ENCODE data around the gene CACNA1C.
A peak's percentile ranks its signal among the peaks of the same experiment; 100 is the strongest.

CACNA1C gene

DNA sequence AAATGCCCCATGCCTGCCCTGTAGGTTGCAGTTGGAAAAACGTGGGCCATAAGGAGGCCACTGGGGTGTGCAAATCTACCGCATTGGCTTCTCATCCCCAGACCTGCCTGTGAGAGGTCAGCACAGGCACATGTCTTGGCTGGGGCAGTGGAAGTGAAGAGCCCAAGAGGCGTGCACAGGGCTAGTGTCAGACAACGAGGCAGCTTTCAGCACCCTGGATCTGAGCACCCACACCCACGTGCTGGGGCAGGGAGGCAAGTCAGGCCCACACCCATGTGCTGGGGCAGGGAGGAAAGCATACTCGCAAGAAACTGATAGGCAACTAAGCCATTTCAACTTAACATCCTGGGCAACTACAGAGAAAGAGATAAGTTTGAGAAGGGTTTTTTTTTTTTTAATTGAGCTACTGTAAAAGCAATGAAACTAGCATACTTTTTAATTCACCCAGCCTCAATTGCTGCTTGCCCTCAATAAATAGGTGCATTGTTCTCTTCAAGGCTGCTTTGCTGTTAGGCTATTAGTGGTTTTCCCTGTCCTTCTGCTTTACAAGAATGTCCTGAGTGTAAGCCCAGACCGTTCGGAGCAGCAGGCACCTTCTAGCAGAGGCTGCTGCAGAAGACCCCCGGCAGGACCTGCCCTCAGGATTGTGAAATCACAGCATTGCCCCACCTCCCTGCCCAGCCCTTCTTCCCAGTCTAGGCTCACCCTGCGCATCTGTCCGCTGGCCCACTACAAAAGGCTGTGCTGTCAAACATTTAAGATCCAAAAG is 386.7 kb downstream of the CACNA1C start:
- DNase-seq, result no peak

DNA sequence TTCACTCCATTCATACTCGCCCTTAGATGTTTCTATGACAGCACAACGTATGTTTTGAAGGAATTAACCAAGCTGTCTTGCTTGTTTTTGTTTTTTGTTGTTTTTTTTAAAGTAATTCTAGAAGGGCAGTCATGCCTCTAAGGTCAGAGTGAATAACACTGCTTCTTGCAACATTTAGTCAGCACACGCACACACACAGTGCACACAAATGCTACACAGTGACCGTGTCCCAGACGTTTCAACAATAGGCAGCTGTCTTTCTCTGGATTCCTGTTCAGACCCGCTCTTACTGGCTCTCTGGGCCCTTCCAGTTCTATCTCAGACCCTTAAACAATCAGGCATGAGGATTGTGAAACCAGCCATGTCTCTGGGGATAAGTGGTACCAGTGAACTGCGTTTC is 391.0 kb downstream of the CACNA1C start:
- DNase-seq, result no peak

DNA sequence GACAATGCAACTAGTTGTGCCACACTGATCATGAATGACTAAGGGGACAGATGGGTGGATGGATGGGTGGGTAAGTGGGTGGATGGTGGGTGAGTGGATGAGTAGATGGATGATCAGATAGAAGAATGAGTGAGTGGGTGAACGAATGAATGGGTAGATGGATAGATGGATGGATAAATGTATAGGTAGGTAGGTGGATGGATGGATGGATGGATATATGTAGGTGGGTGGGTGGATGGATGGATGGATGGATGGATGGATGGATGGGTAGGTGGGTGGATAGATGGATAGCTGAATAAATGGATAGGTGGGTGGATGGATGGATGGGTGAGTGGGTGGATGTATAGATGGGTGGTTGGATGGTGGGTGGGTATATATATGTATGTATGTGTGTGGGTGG is 393.2 kb downstream of the CACNA1C start:
- DNase-seq, result no peak

DNA sequence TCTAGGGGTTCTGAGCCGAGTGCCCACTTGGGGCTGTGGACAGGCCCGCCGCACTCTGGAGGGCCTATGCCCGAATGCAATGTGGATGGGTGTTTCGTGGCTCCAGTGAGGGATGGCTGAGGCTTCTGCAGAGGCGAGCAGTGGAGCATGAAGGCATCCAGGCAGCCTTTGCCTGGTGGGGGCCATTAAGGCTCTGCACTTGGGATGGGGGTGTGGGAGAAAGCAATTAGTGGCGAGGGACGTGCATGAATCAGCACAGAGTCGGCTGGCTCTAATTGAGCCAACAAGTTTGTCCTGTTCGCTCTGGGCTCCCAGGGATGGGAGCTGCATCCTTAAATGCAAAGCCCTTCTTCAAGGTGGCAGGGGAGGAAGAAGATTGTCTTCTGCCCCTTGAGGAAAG is 395.1 kb downstream of the CACNA1C start:
- no peak for DNase-seq

DNA sequence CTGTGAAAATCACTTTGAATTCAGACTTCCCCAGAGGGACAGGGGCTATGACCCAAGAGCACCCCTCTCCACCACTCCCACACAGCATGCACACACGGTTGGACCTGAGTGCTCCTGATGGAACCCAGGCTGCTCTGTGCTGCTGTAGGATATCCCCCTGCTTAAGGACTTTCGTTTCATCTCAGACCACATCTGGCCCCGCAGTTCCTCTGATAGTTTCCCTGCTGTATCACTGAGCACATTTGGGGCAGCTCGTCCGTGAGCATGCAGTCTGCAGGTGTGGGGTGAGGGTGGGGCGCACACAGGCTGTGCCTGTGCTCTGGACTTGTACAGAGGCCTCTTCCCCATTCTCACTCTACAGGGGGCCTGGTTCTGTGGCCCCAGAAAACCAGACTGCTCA is 396.8 kb downstream of the CACNA1C start:
- no peak for DNase-seq

DNA sequence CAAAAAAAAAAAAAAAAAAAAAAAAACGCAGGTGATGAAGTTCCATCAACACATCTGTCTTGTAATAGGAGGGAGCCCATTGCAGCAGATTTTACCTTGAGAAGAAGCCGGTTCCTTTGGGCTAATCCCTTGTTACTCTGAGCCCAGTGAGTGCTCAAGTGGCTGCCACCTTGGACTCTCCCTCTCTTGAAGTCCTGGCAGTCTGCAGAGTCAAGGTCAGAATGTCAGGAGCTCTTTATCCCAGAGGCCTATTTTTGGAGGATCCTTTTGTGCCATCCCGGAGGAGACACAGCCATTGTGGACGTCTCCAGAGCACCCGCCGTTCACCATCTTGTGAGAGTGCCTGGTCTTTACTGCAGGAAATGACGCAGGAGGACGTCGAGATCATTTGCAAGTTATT is 397.8 kb downstream of the CACNA1C start:
- no peak for DNase-seq

DNA sequence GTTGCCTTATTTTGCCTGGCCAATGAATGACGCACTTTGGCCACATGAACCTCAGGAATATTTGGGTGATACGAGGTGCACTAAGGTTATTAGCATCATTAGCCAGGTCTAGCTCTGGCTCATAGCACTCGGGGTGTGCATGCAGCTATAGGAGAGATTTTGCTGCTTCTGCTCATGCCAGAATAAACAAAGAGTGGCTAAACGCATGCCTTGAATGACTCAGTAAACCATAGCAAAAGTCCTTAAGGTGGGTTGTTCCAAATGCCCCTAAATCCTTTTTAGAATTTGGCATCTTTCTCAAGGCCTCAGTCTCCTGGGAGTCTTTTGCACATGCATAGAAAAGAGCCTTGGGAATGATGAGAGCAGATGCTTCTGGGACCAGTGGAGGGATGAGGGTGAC is 398.2 kb downstream of the CACNA1C start:
- DNase-seq, result no peak

DNA sequence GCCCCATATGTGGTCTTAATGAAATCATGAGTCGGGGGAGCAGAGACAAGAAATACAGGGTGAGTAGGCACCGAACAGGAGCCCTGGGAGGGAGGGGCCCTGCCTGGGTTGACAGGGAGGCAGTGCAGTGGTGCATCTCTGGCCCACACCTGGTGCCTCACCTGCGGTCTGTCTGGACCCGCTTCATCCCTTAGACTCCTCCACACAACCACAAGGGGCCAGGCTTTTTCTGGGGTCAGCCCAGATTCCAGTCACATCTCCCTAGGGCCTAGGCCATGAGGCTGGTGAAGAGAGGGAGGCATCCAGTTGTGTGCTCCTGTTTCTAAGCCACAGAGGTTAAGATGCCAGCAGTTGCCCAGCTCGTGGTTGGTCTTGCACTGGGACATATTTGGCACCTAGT is 398.7 kb downstream of the CACNA1C start:
- no peak for DNase-seq

DNA sequence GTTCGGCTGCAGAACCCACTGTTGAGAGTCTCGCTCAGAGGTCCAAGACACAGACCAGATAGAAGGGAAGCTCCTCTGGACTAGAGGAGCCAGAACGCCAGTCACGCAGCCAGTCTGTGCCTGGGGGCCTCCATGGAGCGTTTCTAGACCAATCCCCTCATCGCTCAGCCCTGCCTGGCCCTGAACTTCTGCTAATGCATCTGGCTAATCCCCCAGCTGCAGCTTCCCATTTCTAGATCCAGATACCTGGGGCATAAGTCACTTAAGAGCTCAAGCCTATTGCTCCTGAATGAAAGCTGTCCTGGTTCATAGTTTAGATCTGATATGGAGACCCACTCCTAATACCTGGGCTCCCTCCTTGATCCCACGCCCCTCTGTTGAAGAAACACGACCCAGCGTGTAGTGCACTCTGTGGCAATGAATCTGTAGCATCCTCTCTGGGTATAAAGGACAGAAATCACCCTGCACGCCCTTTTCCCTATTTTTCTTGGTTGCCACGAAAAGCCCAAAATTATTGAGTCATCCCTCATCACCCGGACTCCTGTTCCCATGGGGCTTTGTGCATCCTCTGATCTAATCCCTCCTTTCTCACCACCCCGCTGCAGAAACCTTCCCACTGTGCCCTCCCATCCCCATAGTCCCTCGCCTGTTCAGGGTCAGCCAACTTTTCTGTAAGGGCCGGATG is 400.4 kb downstream of the CACNA1C start:
- DNase-seq, result no peak

DNA sequence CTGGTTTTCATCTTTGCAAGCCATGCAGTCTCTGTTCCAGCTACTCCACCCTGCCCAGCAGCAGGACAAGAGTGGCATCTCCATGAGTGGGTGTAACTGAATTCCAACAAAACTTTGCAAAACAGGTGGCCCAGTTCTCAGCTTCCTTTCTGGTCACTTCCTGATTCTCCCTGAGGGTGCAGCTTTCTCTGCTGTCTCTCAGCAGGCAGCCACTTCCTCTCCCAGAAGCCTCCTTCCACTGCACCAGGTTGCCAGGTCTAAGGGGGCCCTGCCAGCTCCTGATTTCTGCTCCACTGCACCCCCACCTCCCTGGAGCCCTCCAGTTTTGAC is 400.9 kb downstream of the CACNA1C start:
- no peak for DNase-seq

DNA sequence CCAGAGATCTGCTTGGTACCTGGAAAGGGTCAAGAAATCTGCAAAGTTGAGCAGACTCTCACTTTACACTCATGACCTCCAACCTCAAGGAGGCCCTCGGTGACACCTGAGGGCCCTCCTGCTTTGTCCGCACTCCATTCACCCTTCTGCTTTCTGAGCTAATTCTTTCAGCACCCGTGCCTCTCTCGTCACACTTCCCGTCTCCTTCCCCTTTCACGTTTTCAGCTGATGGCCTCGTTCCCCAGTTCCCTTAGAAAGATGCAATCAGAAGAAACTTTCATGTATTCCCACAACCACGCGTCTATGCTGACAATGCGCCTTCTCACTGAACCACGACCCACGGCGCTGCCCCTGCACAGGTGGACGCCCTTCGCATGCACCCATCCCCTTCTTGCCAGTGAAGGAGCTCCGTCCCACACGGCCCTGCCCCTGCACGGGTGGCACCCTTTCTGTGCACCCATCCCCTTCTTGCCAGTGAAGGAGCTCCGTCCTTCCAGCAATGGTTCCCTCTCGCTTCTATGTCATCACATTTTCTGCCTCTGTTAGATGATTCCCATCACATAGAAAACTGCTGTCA is 401.9 kb downstream of the CACNA1C start:
- no peak for DNase-seq

DNA sequence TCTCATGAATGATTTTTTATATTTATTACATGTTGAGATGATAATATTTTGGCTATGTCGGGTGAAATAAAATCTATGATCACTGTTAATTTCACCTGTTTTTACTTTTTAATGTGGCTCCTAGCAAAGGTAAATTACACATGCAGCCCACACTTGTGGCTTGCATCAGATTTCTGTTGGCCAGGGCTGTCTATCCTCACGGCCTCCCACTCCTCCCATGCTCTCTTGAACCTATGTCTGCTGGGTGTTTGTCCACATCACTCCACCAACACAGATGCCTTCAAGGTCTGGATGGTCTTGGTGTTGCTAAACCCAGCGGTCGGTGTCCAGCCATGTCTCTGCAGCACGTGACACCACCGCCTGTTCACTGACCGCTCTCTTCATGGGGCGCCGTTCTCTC is 402.6 kb downstream of the CACNA1C start:
- DNase-seq, result no peak

DNA sequence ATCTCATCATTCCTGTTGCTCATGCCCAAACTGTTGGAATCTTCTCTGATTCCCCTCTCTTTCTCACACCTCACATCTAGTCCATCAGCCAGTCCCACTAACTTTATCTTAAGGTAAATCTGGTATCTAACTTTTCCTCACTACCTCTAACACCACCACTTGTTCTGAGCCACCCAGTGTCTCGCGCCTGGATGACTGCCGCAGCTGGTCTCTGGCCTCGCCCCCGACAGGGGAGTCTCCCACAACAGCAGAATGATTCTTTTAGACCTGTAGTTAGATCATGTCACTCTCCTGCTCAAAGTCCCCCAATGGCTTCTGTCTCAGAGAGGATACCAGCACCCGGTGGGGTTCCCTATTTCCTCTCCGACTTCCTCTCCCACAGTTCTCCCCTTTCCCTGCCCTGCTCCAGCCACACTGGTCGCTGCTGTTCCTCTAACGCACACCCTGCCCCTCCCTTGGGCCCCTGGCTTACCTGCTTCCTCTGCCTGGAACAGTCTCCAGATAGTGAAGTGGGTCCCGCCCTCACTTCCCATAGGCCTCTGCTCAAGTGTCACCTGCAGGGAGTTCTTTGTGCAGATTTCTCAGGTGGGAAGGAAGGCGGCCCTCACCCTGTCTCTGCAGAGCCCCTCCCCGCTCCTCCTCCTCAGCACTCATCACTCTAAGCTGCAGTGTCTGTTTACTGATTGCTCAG is 403.5 kb downstream of the CACNA1C start:
- DNase-seq, result no peak

DNA sequence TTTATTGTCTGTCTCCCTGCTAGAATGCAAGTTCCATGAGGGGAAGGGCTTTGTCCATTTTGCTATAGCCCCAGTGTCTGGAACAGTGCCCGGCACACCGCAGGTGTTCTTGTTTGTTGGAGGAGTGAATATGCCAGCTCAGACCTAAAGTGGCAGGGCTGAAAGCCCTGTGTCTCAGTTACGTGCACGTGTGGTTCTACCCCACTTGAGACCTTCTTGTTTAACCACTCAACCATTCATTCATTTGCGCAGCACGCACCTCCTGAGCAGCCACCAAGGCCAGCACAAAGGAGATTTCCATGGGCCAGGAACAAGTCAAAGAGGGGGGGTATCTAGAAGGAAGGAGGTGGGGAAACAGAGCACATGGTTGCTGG is 404.0 kb downstream of the CACNA1C start:
- peak; percentile 13 for DNase-seq

DNA sequence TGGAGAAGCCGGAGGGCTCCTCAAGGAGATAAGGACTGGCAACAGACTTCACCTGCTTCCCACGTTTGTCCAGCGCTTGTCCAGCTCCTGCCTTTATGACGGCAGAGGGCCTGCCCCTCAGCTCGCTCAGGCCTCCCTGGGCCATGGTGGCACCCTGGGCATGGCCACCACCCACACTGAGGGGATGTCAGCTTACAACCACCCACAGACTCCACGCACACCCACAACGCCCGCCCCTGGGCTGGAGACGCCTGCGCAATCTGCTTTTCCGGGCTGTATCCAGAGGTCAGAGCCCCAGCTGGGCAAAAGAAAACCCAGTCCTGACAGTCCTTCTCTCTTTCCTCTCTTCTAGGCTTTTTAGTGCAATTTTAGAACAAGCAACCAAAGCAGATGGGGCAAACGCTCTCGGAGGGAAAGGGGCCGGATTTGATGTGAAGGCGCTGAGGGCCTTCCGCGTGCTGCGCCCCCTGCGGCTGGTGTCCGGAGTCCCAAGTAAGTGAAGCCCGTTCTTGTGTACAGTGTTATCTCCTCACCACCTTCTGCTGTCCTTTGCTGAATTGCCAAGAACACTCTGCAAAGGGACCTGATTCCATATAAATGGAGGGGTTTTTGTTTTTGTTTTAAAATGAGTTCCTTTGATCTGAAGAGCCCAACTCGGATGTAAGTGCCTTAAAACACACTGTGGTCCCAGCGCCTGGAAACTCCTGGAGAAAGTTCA is 404.6 kb downstream of the CACNA1C start:
- DNase-seq, result peak; percentile 54

DNA sequence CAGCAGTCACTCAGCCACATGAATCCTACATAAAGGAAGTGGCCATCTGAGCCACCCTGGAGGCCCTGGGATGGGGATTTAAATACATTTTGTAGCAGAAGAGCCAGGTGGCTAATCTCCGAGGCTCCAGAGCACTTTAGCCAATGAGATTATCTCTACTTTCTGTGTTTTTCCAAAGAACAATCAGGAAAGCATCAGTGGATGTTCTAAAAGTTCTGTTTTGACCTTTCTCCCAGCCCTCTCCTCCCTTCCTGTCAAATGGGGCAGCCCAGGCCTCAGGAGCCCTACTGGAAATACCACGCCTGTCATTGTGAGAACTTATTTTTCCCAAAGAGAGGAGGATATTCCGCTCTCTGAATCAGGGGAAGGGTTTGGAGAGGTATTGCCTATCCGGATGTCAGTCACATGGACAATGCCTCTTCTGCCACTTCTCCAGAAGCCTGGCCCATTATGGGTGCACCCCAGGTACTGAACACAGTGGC is 405.2 kb downstream of the CACNA1C start:
- peak; percentile 54 for DNase-seq

DNA sequence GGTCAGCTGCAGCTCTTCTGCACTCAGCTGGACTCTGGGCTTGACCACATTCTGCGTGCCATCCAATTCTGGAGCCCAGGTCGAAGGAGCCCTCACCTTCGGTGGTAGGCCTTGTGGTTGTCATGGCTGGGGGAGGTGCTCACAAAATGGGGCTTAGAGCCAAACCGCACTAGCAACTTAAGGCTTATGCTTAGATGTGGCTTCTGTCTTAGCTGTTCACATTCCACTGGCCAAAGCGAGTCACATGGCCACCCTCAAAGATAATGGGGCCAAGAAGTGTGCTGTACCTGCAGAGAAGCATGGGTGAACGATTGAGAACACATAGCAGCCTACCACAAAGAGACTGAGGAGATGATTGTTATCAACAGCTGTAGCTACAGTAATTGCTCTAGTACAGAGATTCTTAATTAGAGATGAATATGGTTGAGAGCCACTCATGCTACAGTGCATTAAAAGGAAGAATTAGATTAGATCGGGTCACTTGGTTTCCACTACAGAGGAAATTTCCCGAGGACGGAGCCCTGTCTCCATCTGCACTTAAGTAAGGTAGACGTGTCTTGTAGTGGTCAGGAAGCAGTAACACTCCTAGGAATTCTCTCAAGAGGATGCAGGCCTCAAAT is 407.4 kb downstream of the CACNA1C start:
- peak; percentile 11 for DNase-seq

DNA sequence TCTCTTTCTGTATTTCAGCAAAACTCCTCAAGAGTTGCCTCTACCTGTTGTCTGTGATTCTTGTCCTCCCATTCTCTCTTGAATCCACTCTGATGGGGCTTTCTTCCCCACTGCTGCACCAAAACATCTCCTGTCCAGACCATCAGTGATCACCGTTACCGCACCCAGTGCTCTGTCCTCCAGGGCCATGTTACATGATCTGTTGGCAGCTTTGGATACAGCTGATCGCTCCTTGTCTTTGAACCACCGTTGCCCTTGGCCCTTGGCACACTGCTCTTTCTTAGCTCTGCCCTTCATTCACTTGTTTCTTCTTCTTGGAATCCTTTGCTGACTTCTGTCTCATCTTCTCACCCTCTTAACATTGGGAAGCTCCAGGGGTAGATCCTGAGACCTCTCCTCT is 408.3 kb downstream of the CACNA1C start:
- no peak for DNase-seq

DNA sequence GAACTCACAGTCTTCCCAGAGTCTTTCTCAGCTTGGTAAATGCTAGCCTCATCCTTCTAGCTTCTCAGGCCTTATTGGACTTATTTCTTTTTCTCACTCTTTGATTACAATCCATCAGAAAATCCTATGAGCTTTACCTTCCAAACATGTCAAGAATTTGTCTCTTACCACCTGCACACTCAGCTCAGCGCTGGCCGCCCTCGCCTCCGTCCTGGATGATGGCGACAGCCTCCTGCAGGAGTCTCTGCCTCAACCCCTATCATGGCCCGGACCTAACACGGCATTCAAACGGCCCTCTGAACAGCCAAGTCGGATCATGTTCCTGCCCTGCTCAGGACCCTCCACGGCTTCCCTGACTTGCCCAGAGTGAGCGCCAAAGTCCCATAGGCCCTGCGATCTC is 408.9 kb downstream of the CACNA1C start:
- DNase-seq, result no peak

DNA sequence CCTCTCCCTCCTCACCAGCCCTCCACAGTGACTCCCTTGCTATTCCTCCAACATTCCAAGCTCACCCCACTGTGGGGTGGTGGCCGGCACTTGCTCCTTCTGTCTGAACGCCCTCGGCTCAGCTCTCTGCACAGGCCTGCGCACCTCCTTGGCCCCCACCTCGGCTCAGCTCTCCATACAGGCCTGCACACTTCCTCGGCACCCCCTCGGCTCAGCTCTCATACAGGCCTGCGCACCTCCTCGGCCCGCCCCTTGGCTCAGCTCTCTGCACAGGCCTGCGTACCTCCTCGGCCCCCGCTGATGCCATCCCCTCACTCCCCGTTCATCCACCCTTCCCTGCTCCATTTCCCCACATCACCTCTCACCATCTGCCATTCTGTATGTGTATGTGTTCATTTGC is 409.3 kb downstream of the CACNA1C start:
- no peak for DNase-seq

DNA sequence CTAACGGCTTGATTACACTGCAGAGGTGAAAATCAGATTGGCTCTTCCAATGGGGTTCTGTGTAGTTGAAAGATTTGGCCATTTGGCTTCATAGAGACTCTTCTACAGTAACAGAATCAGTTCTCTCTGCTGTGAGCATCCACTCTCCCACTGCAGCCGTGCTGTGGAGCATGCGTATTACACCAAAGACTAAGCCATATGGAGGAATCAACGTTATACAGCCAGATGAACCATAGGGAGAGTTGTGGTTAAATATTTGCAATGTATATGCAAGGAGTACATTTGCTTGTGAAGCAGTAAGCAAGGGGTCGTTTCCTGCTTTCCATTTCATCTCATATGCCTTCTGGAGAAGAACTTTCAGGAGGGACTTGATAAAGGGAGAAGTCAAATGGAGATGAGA is 410.9 kb downstream of the CACNA1C start:
- no peak for DNase-seq

DNA sequence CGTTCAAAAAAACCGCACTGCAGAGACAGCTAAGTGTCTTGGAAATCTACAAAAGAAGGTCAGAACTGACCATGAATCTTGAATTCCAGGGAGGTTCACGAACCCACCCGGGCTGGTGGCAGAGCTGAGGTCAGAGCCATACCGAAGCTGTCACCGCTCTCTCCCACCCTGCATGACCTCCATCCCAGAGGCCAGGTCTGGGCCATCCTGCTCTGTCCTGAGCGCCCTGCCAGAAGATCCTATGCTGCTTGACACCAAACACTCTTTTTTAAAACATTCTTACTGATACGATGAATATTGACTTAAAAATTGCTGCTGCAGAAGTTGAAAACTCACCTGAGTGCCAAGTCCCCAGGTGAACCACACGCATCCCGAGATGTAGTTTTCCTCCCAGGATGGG is 412.9 kb downstream of the CACNA1C start:
- no peak for DNase-seq

DNA sequence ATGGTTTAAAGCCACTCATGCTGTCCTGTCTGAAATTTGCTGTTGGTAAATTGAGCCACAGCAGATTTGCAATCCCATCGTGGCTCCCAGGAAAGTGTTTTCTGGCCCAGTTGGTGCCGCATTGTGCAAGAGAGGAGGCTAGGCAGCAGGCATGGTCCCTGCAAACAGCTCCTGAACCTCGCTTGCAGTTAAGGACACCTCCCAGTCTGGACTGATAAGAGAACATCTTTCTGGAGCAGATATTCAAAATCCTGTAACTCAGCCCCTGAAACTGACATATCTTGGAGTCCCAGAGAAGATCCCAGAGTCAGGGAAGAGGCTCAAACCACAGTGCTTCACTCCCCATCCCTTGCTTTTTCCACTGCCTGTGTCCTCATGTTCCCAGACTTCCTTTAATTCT is 413.4 kb downstream of the CACNA1C start:
- DNase-seq, result no peak

All from NCI-H524 treated with DMSO at 0.1 percent for 48 hours (cell line).